IMR-90 (cell line): ENCODE data around the gene CAPS. TPM values are rescaled to one million over a fixed set of nuclear protein-coding genes. Genes with fewer than 3 reads are reported as not detected.
"Not testable (repeated sequence)": the region's sequence is repeated elsewhere in the genome, so short reads cannot be mapped to it uniquely, and the experiment has no call there.

Source experiments
- ATAC-seq: fragments of 200-7000 bp; cut with Tn5 transposase; 2 replicates; pipeline ENCODE4 v1.9.1; 2020; ENCODE audit warnings: low read depth, mild to moderate bottlenecking, moderate library complexity
- BruUV-seq: library from RNA; stranded (reverse); fragments of 400-500 nt; replicated peaks from 2 replicates; lab custom pipeline; 2021; lab: Mats Ljungman, UMichigan
- CTCF ChIA-PET: fragments of 300-600 bp; formaldehyde crosslinking; extraction: SDS; loops from one replicate; lab custom pipeline; 2021; ENCODE audit warnings: antibody characterized with exemption; lab: Yijun Ruan, JAX
- POLR2A ChIA-PET: fragments of 300-600 bp; sonication (Branson Sonifier 250); formaldehyde crosslinking; loops from one replicate; lab custom pipeline; 2022; ENCODE audit warnings: antibody characterized with exemption; ENCODE audit not compliant: unreplicated experiment; lab: Charles Lee
- DNase-seq: peaks from one replicate; pipeline ENCODE4 v3.0.0; 2013
- H2AFZ ChIP-seq: replicated peaks from 2 replicates; pipeline ENCODE3; 2013; ENCODE audit warnings: low read length, mild to moderate bottlenecking; ENCODE audit not compliant: poor library complexity
- H2AK5ac ChIP-seq: 2 replicates; pipeline ENCODE4 v1.6.1; 2013; ENCODE audit warnings: low read depth, low read length, inconsistent platforms
- H2AK9ac ChIP-seq: replicated peaks from 2 replicates; pipeline ENCODE3; 2013; ENCODE audit warnings: mild to moderate bottlenecking, low read depth, low read length, moderate library complexity; ENCODE audit not compliant: poor library complexity
- H2BK120ac ChIP-seq: 2 replicates; pipeline ENCODE4 v1.6.1; 2013; ENCODE audit warnings: low read depth, low read length, inconsistent platforms
- H2BK15ac ChIP-seq: 3 replicates; pipeline ENCODE4 v1.6.1; 2013; ENCODE audit warnings: low read depth, low read length, inconsistent platforms
- H2BK20ac ChIP-seq: 2 replicates; pipeline ENCODE4 v1.6.1; 2013; ENCODE audit warnings: low read depth, mild to moderate bottlenecking, inconsistent platforms, low read length, moderate library complexity
- H2BK5ac ChIP-seq: 2 replicates; pipeline ENCODE4 v1.6.1; 2013; ENCODE audit warnings: mild to moderate bottlenecking, low read depth, low read length, inconsistent platforms; ENCODE audit not compliant: poor library complexity, severe bottlenecking
- H3K14ac ChIP-seq: replicated peaks from 2 replicates; pipeline ENCODE4 v1.6.1; 2013; ENCODE audit warnings: low read depth, low read length, inconsistent platforms
- H3K18ac ChIP-seq: 2 replicates; pipeline ENCODE4 v1.6.1; 2013; ENCODE audit warnings: low read depth, low read length, control low read depth
- H3K23ac ChIP-seq: 2 replicates; pipeline ENCODE4 v1.6.1; 2013; ENCODE audit warnings: low read depth, low read length, inconsistent platforms
- H3K27ac ChIP-seq: 2 replicates; pipeline ENCODE4 v1.5.1; 2013; ENCODE audit warnings: mild to moderate bottlenecking, control low read depth, low read length; ENCODE audit not compliant: insufficient read depth
- H3K27me3 ChIP-seq: 2 replicates; pipeline ENCODE4 v1.6.1; 2013; ENCODE audit warnings: low read length; ENCODE audit not compliant: control insufficient read depth, insufficient read depth
- H3K36me3 ChIP-seq: 2 replicates; pipeline ENCODE4 v1.6.1; 2013; ENCODE audit warnings: low read length, mixed read lengths; ENCODE audit not compliant: control insufficient read depth, insufficient read depth
- H3K4ac ChIP-seq: 2 replicates; pipeline ENCODE4 v1.6.1; 2013; ENCODE audit warnings: low read depth, low read length, inconsistent platforms
- H3K4me1 ChIP-seq: 2 replicates; pipeline ENCODE4 v1.6.1; 2013; ENCODE audit warnings: low read length, mixed read lengths; ENCODE audit not compliant: control insufficient read depth, insufficient read depth
- H3K4me2 ChIP-seq: 2 replicates; pipeline ENCODE4 v1.6.1; 2013; ENCODE audit warnings: low read depth, mild to moderate bottlenecking, control low read depth, low read length, moderate library complexity
- H3K4me3 ChIP-seq: 2 replicates; pipeline ENCODE4 v1.5.1; 2013; ENCODE audit warnings: low read depth, mild to moderate bottlenecking, control low read depth, low read length, moderate library complexity; ENCODE audit not compliant: insufficient read depth
- H3K56ac ChIP-seq: 2 replicates; pipeline ENCODE4 v1.6.1; 2013; ENCODE audit warnings: low read length, inconsistent platforms; ENCODE audit not compliant: insufficient read depth; ENCODE audit errors: extremely low read depth
- H3K79me1 ChIP-seq, 2 experiments: 2 replicates each; pipeline ENCODE4 v1.6.1; 2013; ENCODE audit warnings: low read length in 2 of 2, inconsistent platforms in 1 of 2, low read depth in 1 of 2
- H3K9ac ChIP-seq: 2 replicates; pipeline ENCODE4 v1.6.1; 2013; ENCODE audit warnings: low read depth, low read length, control low read depth
- H3K9me1 ChIP-seq: 2 replicates; pipeline ENCODE4 v1.6.1; 2013; ENCODE audit warnings: low read length, inconsistent platforms; ENCODE audit not compliant: insufficient read depth
- H3K9me3 ChIP-seq: 2 replicates; pipeline ENCODE4 v1.6.1; 2013; ENCODE audit warnings: low read length; ENCODE audit not compliant: control insufficient read depth, insufficient read depth
- H4K20me1 ChIP-seq: 2 replicates; pipeline ENCODE4 v1.6.1; 2013; ENCODE audit warnings: low read length, inconsistent platforms; ENCODE audit not compliant: insufficient read depth
- H4K5ac ChIP-seq: 2 replicates; pipeline ENCODE4 v1.6.1; 2013; ENCODE audit warnings: mild to moderate bottlenecking, low read depth, low read length, control low read depth
- H4K8ac ChIP-seq, 2 experiments: 2 replicates each; pipeline ENCODE4 v1.6.1; 2013; ENCODE audit warnings: low read depth in 2 of 2, low read length in 2 of 2, control low read depth in 1 of 2, inconsistent platforms in 1 of 2
- H4K91ac ChIP-seq: 2 replicates; pipeline ENCODE4 v1.6.1; 2013; ENCODE audit warnings: low read depth, low read length, inconsistent platforms; ENCODE audit not compliant: insufficient read depth
- WGBS, 2 experiments: methylation state at CpG; one replicate each; pipeline versions ENCODE4 v1.1.5 to v1.1.7; 2013; ENCODE audit warnings: missing lambda C conversion rate in 2 of 2; ENCODE audit not compliant: insufficient read length in 1 of 2; ENCODE audit errors: extremely low coverage in 2 of 2; 5-methylcytosine and 5-hydroxymethylcytosine counted together
- dilution Hi-C: fragments of 300-500 bp; cut with HindIII; formaldehyde crosslinking; loops from one replicate; pipeline ENCODE4 v1.14.3; 2018; ENCODE audit warnings: low sequenced_read_pairs; ENCODE audit not compliant: unreplicated experiment
- in situ Hi-C: fragments of 300-500 bp; cut with MboI; formaldehyde crosslinking; loops from 3 replicates; pipeline ENCODE4 v1.14.3; 2019; ENCODE audit warnings: low sequenced_read_pairs, inconsistent platforms, mixed read lengths
- intact Hi-C: fragments of 100-400 bp; cut with micrococcal nuclease; formaldehyde crosslinking; loops from 2 replicates; pipeline ENCODE4 v1.10.0; 2022
- polyA plus RNA-seq, 3 experiments: library from polyadenylated mRNA; depleted of rRNA; stranded (reverse); fragments of >200 nt; gene quantifications; 2 replicates each; pipeline ENCODE4 v1.2.3, GENCODE V29; 2012; ENCODE audit warnings: low replicate concordance in 1 of 3
- total RNA-seq: library from RNA; depleted of rRNA; stranded (reverse); fragments of >200 nt; gene quantifications from 2 replicates; pipeline ENCODE4 v1.2.3, GENCODE V29; 2012

Gene CAPS
- total and polyA plus RNA-seq, 2 of the 4 experiments (the other 2 are of a cell fraction): 0.54 to 4.9 TPM

DNA sequence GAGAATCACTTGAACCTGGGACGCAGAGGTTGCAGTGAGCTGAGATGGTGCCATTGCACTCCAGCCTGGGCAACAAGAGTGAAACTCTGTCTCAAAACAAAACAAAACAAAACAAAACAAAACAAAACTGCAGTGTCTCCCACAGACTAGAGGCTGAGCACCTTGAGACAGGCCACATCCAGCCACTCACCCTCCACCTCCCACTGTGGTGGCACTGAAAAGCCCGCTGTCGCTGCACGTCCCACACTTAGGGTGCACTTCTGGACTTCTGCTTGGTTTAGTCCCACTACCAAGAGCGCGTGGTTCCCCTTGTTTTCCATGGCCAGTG lies 47.6 kb downstream of the CAPS start:
- H2AFZ ChIP-seq: peak overlapping the region; percentile 78
- H2BK15ac ChIP-seq: peak overlapping the region; percentile 51; the same call in 1 of the 3 replicates
- H3K4me2 ChIP-seq: peak overlapping the region; percentile 21
- H3K27me3 ChIP-seq, H3K4me3 ChIP-seq, in situ Hi-C loops, H3K9me3 ChIP-seq, ATAC-seq, DNase-seq, H3K56ac ChIP-seq, BruUV-seq, POLR2A ChIA-PET, CTCF ChIA-PET, H3K36me3 ChIP-seq, dilution Hi-C loops: not testable (repeated sequence)
- H4K91ac ChIP-seq: peak overlapping the region; percentile 81
- peaks cover 69% of the 10 kb centered on the region for H3K9me1 ChIP-seq
- H3K14ac ChIP-seq: peak overlapping the region; percentile 91
- peak overlapping the region; percentile 43; the same call in 1 of the 2 replicates for H2BK20ac ChIP-seq
- H3K79me1 ChIP-seq: peaks cover 30 to 94% of the 10 kb centered on the region in 2 experiments
- H2BK5ac ChIP-seq: peak overlapping the region; percentile 64
- H3K23ac ChIP-seq: peak overlapping the region; percentile 98
- intact Hi-C loops: loop anchor here (10.0 kb wide), 1 partner anchor 157 kb away; the partner anchor contains the start of gene NRTN
- H3K4me1 ChIP-seq: peaks cover 51% of the 10 kb centered on the region
- peak overlapping the region; percentile 53; the same call in 1 of the 2 replicates for H4K5ac ChIP-seq
- peaks cover 91% of the 10 kb centered on the region for H4K20me1 ChIP-seq
- H2BK120ac ChIP-seq: peak overlapping the region; percentile 83
- WGBS, 2 experiments: 69% methylated on average over 5 of the region's 6 CpGs; no CpG with 5 or more reads in 1 of the 2 experiments
- H3K27ac ChIP-seq: peak overlapping the region; percentile 71
- H3K4ac ChIP-seq: peak overlapping the region; percentile 96
- H3K9ac ChIP-seq: peak overlapping the region; percentile 65; the same call in 1 of the 2 replicates
- peak overlapping the region; percentile 28; the same call in 1 of the 2 replicates for H3K18ac ChIP-seq
- peak overlapping the region in 1 of 2 experiments; percentile 86; a peak in 3 of 4 replicates for H4K8ac ChIP-seq
- peak overlapping the region; percentile 90 for H2AK9ac ChIP-seq
- peak overlapping the region; percentile 91 for H2AK5ac ChIP-seq
